Measurements from ENCODE around the gene DAAM1. TPM values are rescaled to one million over a fixed set of nuclear protein-coding genes. Genes with fewer than 3 reads are reported as not detected.

DAAM1 gene
- polyA plus RNA-seq, 3 donors: 3.2 to 6.3 (median 4.4) TPM

DNA sequence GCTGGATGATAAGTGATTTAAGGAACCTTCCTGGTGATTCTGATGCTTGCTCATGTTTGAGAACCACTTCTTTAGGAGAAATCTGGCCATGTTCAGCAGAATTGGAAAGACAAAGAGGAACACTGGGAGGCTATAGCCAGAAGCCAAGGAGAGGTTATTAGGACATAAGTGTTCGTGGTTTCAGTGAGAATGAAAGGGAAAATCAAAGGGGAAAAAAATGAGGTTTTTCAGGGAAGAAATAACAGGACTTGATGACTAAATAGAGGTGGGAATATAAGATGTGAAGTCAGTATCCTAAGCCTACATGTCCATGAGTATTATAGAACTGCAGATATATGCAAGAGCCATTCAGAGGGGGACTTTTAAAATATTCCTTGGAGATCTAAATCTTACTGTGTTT is 95.6 kb downstream of the DAAM1 start:
- no peak overlapping the region for H3K9ac ChIP-seq (ENCODE audit: insufficient read depth, low read length, poor library complexity, severe bottlenecking)
- H3K4me3 Mint-ChIP-seq: no peak overlapping the region
- H3K36me3 Mint-ChIP-seq: peaks cover 3 to 6% of the 10 kb centered on the region in 2 donors
- WGBS (ENCODE audit: insufficient coverage): 100% methylated on average over 1 of the region's 1 CpG
- peaks cover 11% of the 10 kb centered on the region for H3K4me1 Mint-ChIP-seq
- DNase-seq: no peak
- no peak overlapping the region for H3K4me2 ChIP-seq (replicated peaks; ENCODE audit: extremely low read depth, low read length, poor library complexity, severe bottlenecking)
- no peaks in the 10 kb centered on the region for H3K27me3 ChIP-seq (ENCODE audit: control insufficient read depth in 2 of 2, insufficient read depth in 2 of 2, low read length in 2 of 2)
- H3K79me2 ChIP-seq (ENCODE audit: insufficient read depth, low read length): no peaks in the 10 kb centered on the region
- H3K36me3 ChIP-seq (replicated peaks in 1 of 2; ENCODE audit: control insufficient read depth in 1 of 2, insufficient read depth in 2 of 2, low read length in 2 of 2): no peaks in the 10 kb centered on the region
- no peaks in the 10 kb centered on the region for H3K4me1 ChIP-seq (ENCODE audit: control insufficient read depth in 1 of 2, insufficient read depth in 2 of 2, low read length in 2 of 2)
- peaks cover 6 to 26% (median 18%) of the 10 kb centered on the region in 7 donors for H3K9me3 Mint-ChIP-seq
- H4K20me1 ChIP-seq (ENCODE audit: insufficient read depth, low read length): no peaks in the 10 kb centered on the region
- TF ChIP-seq, protein P1, sequence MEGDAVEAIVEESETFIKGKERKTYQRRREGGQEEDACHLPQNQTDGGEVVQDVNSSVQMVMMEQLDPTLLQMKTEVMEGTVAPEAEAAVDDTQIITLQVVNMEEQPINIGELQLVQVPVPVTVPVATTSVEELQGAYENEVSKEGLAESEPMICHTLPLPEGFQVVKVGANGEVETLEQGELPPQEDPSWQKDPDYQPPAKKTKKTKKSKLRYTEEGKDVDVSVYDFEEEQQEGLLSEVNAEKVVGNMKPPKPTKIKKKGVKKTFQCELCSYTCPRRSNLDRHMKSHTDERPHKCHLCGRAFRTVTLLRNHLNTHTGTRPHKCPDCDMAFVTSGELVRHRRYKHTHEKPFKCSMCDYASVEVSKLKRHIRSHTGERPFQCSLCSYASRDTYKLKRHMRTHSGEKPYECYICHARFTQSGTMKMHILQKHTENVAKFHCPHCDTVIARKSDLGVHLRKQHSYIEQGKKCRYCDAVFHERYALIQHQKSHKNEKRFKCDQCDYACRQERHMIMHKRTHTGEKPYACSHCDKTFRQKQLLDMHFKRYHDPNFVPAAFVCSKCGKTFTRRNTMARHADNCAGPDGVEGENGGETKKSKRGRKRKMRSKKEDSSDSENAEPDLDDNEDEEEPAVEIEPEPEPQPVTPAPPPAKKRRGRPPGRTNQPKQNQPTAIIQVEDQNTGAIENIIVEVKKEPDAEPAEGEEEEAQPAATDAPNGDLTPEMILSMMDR (IDR thresholded peaks at IDR 0.05): no peak
- H3K9me3 ChIP-seq (replicated peaks in 1 of 2; ENCODE audit: control insufficient read depth in 1 of 2, insufficient read depth in 1 of 2, low read length in 2 of 2): no peaks in the 10 kb centered on the region
- H2AFZ ChIP-seq (ENCODE audit: insufficient read depth, low read depth, low read length, poor library complexity, severe bottlenecking): no peak overlapping the region
- peak overlapping the region in 1 of 7 donors; percentile 33 for H3K27ac Mint-ChIP-seq
- no peaks in the 10 kb centered on the region for H3K27me3 Mint-ChIP-seq (ENCODE audit: low read depth in 3 of 3)
- no peak overlapping the region for H3K27ac ChIP-seq (ENCODE audit: low read depth in 1 of 2, low read length in 2 of 2)
- intact Hi-C loops (cut with micrococcal nuclease): no loop called here
- H3K4me3 ChIP-seq (replicated peaks in 1 of 3; ENCODE audit: low read depth in 2 of 3, low read length in 3 of 3): no peak overlapping the region

DNA sequence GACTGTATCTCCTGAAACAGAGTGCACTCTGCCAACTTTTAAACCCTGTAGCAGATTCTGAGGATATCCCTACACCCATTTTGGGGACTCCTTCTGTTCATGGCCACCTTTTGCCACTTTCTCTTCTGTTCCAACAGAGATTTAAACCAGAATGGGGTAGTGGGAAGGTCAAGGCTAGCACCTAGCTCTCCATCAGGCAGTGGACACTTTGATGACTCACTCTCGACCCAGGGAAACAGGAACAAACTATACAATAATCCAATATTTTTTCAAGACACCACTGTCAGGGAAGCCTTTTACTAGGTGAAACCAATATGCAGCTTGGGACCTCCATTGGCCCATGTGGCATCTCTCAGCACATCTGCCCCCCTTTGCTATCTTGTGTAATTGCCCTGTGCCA is 103.6 kb downstream of the DAAM1 start:
- Histone ChIP-seq H3K4me2 (replicated peaks; ENCODE audit: extremely low read depth, low read length, poor library complexity, severe bottlenecking) (no peak overlapping the region), H2AFZ (ENCODE audit: insufficient read depth, low read depth, low read length, poor library complexity, severe bottlenecking) (no peak overlapping the region), H4K20me1 (ENCODE audit: insufficient read depth, low read length) (no peaks in the 10 kb centered on the region), H3K9me3 (replicated peaks in 1 of 2; ENCODE audit: control insufficient read depth in 1 of 2, insufficient read depth in 1 of 2, low read length in 2 of 2) (no peaks in the 10 kb centered on the region), H3K27me3 (ENCODE audit: control insufficient read depth in 2 of 2, insufficient read depth in 2 of 2, low read length in 2 of 2) (no peaks in the 10 kb centered on the region), H3K4me1 (ENCODE audit: control insufficient read depth in 1 of 2, insufficient read depth in 2 of 2, low read length in 2 of 2) (no peaks in the 10 kb centered on the region), H3K79me2 (ENCODE audit: insufficient read depth, low read length) (no peaks in the 10 kb centered on the region), H3K27ac (ENCODE audit: low read depth in 1 of 2, low read length in 2 of 2) (no peak overlapping the region), H3K9ac (ENCODE audit: insufficient read depth, low read length, poor library complexity, severe bottlenecking) (no peak overlapping the region), H3K4me3 (replicated peaks in 1 of 3; ENCODE audit: low read depth in 2 of 3, low read length in 3 of 3) (no peak overlapping the region), H3K36me3 (replicated peaks in 1 of 2; ENCODE audit: control insufficient read depth in 1 of 2, insufficient read depth in 2 of 2, low read length in 2 of 2) (peaks cover 0 to 14% of the 10 kb centered on the region in 2 donors)
- Mint-ChIP-seq H3K9me3 (peaks cover 0 to 14% (median 7%) of the 10 kb centered on the region in 7 donors), H3K4me1 (peaks cover 3% of the 10 kb centered on the region), H3K27ac (peak overlapping the region in 1 of 7 donors; percentile 16), H3K27me3 (ENCODE audit: low read depth in 3 of 3) (no peaks in the 10 kb centered on the region), H3K4me3 (no peak overlapping the region), H3K36me3 (peaks cover 18 to 20% of the 10 kb centered on the region in 2 donors)
- peak in 1 of 3 donors; percentile 6 for DNase-seq
- WGBS (ENCODE audit: insufficient coverage): no CpG with 5 or more reads among the region's 1 CpG
- TF ChIP-seq, protein P1 (IDR thresholded peaks at IDR 0.05): no peak
- intact Hi-C loops (cut with micrococcal nuclease): no loop called here
